Effector memory CD8-positive, alpha-beta T cell (primary cell): ENCODE measurements around the gene FGF2.
"Not testable (repeated sequence)": the region's sequence is repeated elsewhere in the genome, so short reads cannot be mapped to it uniquely, and the experiment has no call there.

Source experiments
- ATAC-seq: fragments of 150-1000 bp; cut with Tn5 transposase; replicated peaks from 2 replicates; pipeline ENCODE4 v1.10.0; 2021; ENCODE audit warnings: mild to moderate bottlenecking, moderate library complexity
- DNase-seq, 3 experiments: peaks; one replicate each; pipeline ENCODE4 v3.0.0; 2021
- H3K27ac Mint-ChIP-seq, 2 donors: one replicate each; pipeline ENCODE4 v1.8.0; 2022; ENCODE audit warnings: mild to moderate bottlenecking in 2 of 2, mixed read lengths in 2 of 2, moderate library complexity in 2 of 2
- H3K27me3 Mint-ChIP-seq, 2 donors: one replicate each; pipeline ENCODE4 v1.8.0; 2022; ENCODE audit warnings: mixed read lengths in 2 of 2
- H3K36me3 Mint-ChIP-seq: one replicate; pipeline ENCODE4 v1.8.0; 2022; ENCODE audit warnings: mild to moderate bottlenecking, moderate library complexity, mixed read lengths; ENCODE audit not compliant: insufficient read depth
- H3K4me1 Mint-ChIP-seq, 2 donors: one replicate each; pipeline ENCODE4 v1.8.0; 2022; ENCODE audit warnings: low read depth in 2 of 2, mixed read lengths in 2 of 2
- H3K4me3 Mint-ChIP-seq, 2 donors: one replicate each; pipeline ENCODE4 v1.8.0; 2022; ENCODE audit warnings: mild to moderate bottlenecking in 2 of 2, mixed read lengths in 2 of 2, moderate library complexity in 2 of 2
- H3K9me3 Mint-ChIP-seq, 2 donors: one replicate each; pipeline ENCODE4 v1.8.0; 2022; ENCODE audit warnings: mixed read lengths in 2 of 2
- total RNA-seq, 9 experiments: gene quantifications; one replicate each; lab custom pipeline; 2026; lab: John Stamatoyannopoulos, UW

Gene FGF2
- total RNA-seq = 0 to 2.7 (median 0.45) reads per million in 9 experiments

- peaks cover 6% of the 10 kb centered on the region for H3K36me3 Mint-ChIP-seq
- H3K4me1 Mint-ChIP-seq = peaks cover 11 to 13% of the 10 kb centered on the region in 2 donors
- DNase-seq = peak in 1 of 3 experiments; percentile 12
- peak; percentile 26 for ATAC-seq
- no peaks in the 10 kb centered on the region for H3K9me3 Mint-ChIP-seq
- H3K27ac Mint-ChIP-seq = peak within 1 kb of the TSS in 1 of 2 donors; percentile 9
- peak within 1 kb of the TSS; percentile 84 to 87 for H3K4me3 Mint-ChIP-seq
- peaks cover 54 to 76% of the 10 kb centered on the region in 2 donors for H3K27me3 Mint-ChIP-seq
Observed at GRCh38 chr4:122826553-122827257, at the start of gene FGF2. TSS of gene FGF2 (plus strand) at chr4:122826831. CDS start at chr4:122827175, 344 bp downstream.

- DNase-seq (no peak), ATAC-seq (no peak)
- no peaks in the 10 kb centered on the region for H3K4me1 Mint-ChIP-seq
- no peaks in the 10 kb centered on the region for H3K36me3 Mint-ChIP-seq
- H3K9me3 Mint-ChIP-seq = no peaks in the 10 kb centered on the region
- H3K4me3 Mint-ChIP-seq = no peak overlapping the region
- H3K27ac Mint-ChIP-seq = no peak overlapping the region
- H3K27me3 Mint-ChIP-seq = peaks cover 6 to 7% of the 10 kb centered on the region in 2 donors
Observed at GRCh38 chr4:122776916-122777315, 49.7 kb upstream of the FGF2 start.

- H3K4me3 Mint-ChIP-seq = no peak overlapping the region
- no peaks in the 10 kb centered on the region for H3K4me1 Mint-ChIP-seq
- ATAC-seq = no peak
- peaks cover 6 to 16% of the 10 kb centered on the region in 2 donors for H3K27me3 Mint-ChIP-seq
- H3K9me3 Mint-ChIP-seq = no peaks in the 10 kb centered on the region
- no peak overlapping the region for H3K27ac Mint-ChIP-seq
- H3K36me3 Mint-ChIP-seq = no peaks in the 10 kb centered on the region
- DNase-seq = no peak
Observed at GRCh38 chr4:122777846-122778673, 48.6 kb upstream of the FGF2 start.

- H3K27me3 Mint-ChIP-seq = peaks cover 11 to 20% of the 10 kb centered on the region in 2 donors
- H3K4me1 Mint-ChIP-seq = peaks cover 3 to 6% of the 10 kb centered on the region in 2 donors
- DNase-seq = no peak
- ATAC-seq = no peak
- no peak overlapping the region for H3K27ac Mint-ChIP-seq
- no peaks in the 10 kb centered on the region for H3K9me3 Mint-ChIP-seq
- no peaks in the 10 kb centered on the region for H3K36me3 Mint-ChIP-seq
- no peak overlapping the region for H3K4me3 Mint-ChIP-seq
Observed at GRCh38 chr4:122781486-122781885, 45.1 kb upstream of the FGF2 start.

- Mint-ChIP-seq H3K27me3 (peaks cover 11 to 20% of the 10 kb centered on the region in 2 donors), H3K4me1 (peaks cover 3 to 6% of the 10 kb centered on the region in 2 donors), H3K9me3 (no peaks in the 10 kb centered on the region), H3K36me3 (no peaks in the 10 kb centered on the region), H3K4me3 (no peak overlapping the region), H3K27ac (no peak overlapping the region)
- no peak for ATAC-seq
- DNase-seq = no peak
Observed at GRCh38 chr4:122783301-122784215, 43.1 kb upstream of the FGF2 start.

- Mint-ChIP-seq H3K4me3 (no peak overlapping the region), H3K27me3 (peaks cover 11 to 20% of the 10 kb centered on the region in 2 donors), H3K9me3 (no peaks in the 10 kb centered on the region), H3K4me1 (peaks cover 3 to 6% of the 10 kb centered on the region in 2 donors), H3K27ac (no peak overlapping the region), H3K36me3 (no peaks in the 10 kb centered on the region)
- no peak for ATAC-seq
- no peak for DNase-seq
Observed at GRCh38 chr4:122784261-122784660, 42.4 kb upstream of the FGF2 start.

- no peak for ATAC-seq
- Mint-ChIP-seq H3K36me3 (no peaks in the 10 kb centered on the region), H3K9me3 (no peaks in the 10 kb centered on the region), H3K27me3 (peaks cover 9 to 20% of the 10 kb centered on the region in 2 donors), H3K27ac (no peak overlapping the region), H3K4me1 (peaks cover 3 to 6% of the 10 kb centered on the region in 2 donors), H3K4me3 (no peak overlapping the region)
- DNase-seq = no peak
Observed at GRCh38 chr4:122785099-122785498, 41.5 kb upstream of the FGF2 start.

- not testable (repeated sequence) for H3K9me3 Mint-ChIP-seq, H3K4me1 Mint-ChIP-seq, DNase-seq, H3K36me3 Mint-ChIP-seq, ATAC-seq, H3K27ac Mint-ChIP-seq, H3K4me3 Mint-ChIP-seq
- H3K27me3 Mint-ChIP-seq = peaks cover 5 to 19% of the 10 kb centered on the region in 2 donors
Observed at GRCh38 chr4:122786296-122786695, 40.3 kb upstream of the FGF2 start.

- H3K4me1 Mint-ChIP-seq, ATAC-seq, H3K27ac Mint-ChIP-seq, H3K36me3 Mint-ChIP-seq, H3K4me3 Mint-ChIP-seq, H3K9me3 Mint-ChIP-seq, DNase-seq: not testable (repeated sequence)
- H3K27me3 Mint-ChIP-seq = peaks cover 5 to 13% of the 10 kb centered on the region in 2 donors
Observed at GRCh38 chr4:122786920-122787319, 39.7 kb upstream of the FGF2 start.

GRCh38 chr4:122787940-122788339, 38.7 kb upstream of the FGF2 start:
- Mint-ChIP-seq H3K4me3 (no peak overlapping the region), H3K27me3 (peaks cover 5% of the 10 kb centered on the region in 2 donors), H3K4me1 (peaks cover 3 to 6% of the 10 kb centered on the region in 2 donors), H3K36me3 (no peaks in the 10 kb centered on the region), H3K27ac (no peak overlapping the region), H3K9me3 (no peaks in the 10 kb centered on the region)
- no peak for DNase-seq
- no peak for ATAC-seq

- Mint-ChIP-seq H3K27me3 (no peaks in the 10 kb centered on the region), H3K9me3 (no peaks in the 10 kb centered on the region), H3K36me3 (no peaks in the 10 kb centered on the region), H3K4me1 (peaks cover 3 to 6% of the 10 kb centered on the region in 2 donors), H3K4me3 (no peak overlapping the region), H3K27ac (no peak overlapping the region)
- ATAC-seq (no peak), DNase-seq (no peak)
Observed at GRCh38 chr4:122788935-122789334, 37.7 kb upstream of the FGF2 start.

- Mint-ChIP-seq H3K4me3 (no peak overlapping the region), H3K36me3 (no peaks in the 10 kb centered on the region), H3K27ac (no peak overlapping the region), H3K4me1 (no peaks in the 10 kb centered on the region), H3K27me3 (peaks cover 6 to 9% of the 10 kb centered on the region in 2 donors), H3K9me3 (no peaks in the 10 kb centered on the region)
- ATAC-seq (no peak), DNase-seq (no peak)
Observed at GRCh38 chr4:122793811-122794210, 32.8 kb upstream of the FGF2 start.
